HG02798 (cell line): ENCODE measurements around the gene CD96.
A peak's percentile ranks its signal among the peaks of the same experiment; 100 is the strongest.
"Not testable (repeated sequence)": the region's sequence is repeated elsewhere in the genome, so short reads cannot be mapped to it uniquely, and the experiment has no call there.

Experiments
- ATAC-seq: cut with Tn5 transposase; IDR thresholded peaks from one replicate; pipeline ENCODE4 v1.9.1; 2021; ENCODE audit warnings: mild to moderate bottlenecking; ENCODE audit not compliant: unreplicated experiment, poor library complexity

The CD96 gene

DNA sequence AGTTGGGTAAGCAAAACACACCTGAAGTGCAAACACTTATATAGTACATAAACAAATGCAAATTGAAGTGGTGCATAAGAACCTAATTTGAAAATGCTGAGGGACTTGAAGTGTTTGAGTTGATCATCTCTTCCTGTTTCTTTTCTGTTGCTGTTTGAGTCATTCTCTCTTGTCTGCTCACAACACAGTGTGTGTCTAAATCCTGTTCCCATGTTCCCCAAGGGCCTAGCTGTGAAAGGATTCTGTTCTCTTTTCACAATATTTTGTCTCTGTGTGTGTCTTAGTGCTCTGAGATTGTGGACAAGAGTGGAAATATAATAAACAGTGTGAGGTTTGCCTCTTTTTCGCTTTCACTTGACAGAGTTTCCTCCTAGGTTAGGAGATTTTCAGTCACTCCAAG, 6.1 kb downstream of the CD96 start:
- ATAC-seq, result peak; percentile 66

- ATAC-seq, result no peak
These were observed 6.8 kb downstream of the CD96 start for GRCh38 chr3:111548756-111549155.

- ATAC-seq, result not testable (repeated sequence)
These were observed 19.9 kb downstream of the CD96 start for GRCh38 chr3:111561902-111562301.

DNA sequence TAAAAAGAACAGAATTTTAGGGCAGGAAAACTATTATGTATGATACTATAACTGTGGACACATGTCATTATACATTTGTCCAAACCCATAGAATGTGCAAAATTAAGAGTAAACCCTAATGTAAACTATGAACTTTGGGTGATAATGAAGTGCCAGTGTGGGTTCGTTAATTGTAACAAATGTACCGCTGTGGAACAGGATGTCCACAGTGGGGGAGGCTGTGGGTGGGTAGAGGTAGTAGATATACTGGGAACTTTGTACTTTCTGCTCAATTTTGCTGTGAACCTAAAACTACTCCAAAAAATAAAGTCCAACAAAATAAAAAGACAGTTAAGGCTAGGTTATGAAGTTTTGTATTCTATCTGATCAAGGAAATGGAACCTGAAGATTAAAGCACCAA, 24.8 kb downstream of the CD96 start:
- no peak for ATAC-seq

- no peak for ATAC-seq
These were observed 26.4 kb downstream of the CD96 start for GRCh38 chr3:111568355-111568754.

DNA sequence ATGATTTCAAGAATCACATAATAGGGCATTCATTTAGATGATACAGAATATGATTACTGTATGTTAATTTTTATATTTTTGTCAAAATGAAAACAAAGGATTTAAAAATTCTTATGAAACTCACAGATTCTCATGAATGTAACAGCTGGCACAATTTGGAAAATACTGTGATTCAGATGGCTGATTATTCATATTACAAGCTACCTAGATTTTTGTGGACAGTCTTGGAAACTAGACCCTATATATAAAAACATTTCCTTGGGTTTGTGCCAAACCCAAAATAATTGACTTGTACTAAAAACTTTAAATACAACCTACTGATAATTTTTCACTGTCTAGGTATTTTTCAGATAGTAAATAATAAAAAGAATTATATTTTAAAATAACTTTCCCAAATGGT, 26.9 kb downstream of the CD96 start:
- ATAC-seq, result no peak

- no peak for ATAC-seq
These were observed 28.5 kb downstream of the CD96 start for GRCh38 chr3:111570404-111571030.

GRCh38 chr3:111571282-111571681, 29.3 kb downstream of the CD96 start:
- ATAC-seq, result no peak

- no peak for ATAC-seq
These were observed 30.0 kb downstream of the CD96 start for GRCh38 chr3:111571907-111572460.

DNA sequence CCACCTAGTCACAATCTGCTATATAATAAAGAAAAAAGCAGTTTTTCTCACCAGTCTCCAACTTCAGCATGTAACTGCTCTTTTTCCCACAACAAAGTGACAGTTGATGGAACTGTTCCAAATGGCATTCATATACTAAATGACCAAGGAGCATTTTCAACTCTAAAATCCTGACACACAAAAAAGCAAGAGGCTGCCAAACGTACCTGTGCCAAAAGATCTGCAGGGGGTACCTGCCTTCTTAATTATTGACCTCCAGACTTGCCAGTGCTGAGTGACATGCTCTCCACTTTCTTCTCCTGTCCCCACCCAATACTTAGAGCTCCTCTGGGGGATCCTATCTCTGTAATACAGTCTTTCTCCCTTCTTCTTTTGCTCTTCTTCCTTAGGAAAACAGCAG, 35.1 kb downstream of the CD96 start:
- ATAC-seq, result no peak

- ATAC-seq, result peak; percentile 92
These were observed 36.0 kb downstream of the CD96 start for GRCh38 chr3:111577798-111578685.

DNA sequence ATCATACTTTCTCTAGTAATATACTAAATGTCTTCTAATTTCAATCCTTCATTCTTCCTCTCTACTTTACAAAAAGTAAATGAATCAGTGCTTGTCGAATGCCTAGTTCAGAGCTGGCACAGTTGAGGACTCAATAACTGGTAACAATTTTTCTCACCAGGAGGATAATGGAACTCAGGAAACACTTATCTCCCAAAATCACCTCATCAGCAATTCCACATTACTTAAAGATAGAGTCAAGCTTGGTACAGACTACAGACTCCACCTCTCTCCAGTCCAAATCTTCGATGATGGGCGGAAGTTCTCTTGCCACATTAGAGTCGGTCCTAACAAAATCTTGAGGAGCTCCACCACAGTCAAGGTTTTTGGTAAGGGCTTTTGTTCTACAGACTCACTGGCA, 36.9 kb downstream of the CD96 start:
- no peak for ATAC-seq

DNA sequence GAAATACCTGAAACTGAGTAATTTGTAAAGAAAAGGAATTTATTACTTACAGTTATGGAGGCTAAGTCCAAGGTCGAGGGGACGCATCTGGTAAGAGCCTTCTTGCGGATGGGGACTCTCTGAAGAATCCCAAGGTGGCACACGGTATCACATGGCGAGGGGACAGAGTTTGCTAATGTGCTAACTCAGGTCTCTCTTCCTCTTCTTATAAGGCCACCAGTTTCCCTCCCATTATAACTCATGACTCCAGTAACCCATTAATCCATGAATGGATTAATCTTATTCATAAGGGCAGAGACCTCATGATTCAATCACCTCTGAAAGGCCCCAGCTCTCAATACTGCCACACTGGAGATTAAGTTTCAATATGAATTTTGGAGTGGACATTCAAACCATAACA, 37.5 kb downstream of the CD96 start:
- no peak for ATAC-seq

GRCh38 chr3:111581403-111582119, 39.6 kb downstream of the CD96 start:
- no peak for ATAC-seq

DNA sequence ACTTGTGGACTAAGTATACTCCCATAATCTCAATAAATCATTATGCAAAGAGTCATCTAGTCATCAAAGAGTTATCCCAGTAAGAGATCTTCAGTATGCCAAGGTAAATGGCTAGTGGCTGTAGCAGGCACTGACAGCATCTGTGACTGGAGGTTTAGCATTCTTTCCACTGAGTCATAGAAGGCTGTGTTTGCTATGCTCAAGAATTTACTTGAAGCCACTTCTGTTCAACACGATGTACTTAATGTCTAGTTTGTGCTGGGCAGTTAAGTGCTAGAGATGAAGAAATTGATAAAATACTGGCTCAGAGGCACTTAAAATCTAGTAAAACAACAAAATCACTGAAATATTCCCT, 40.1 kb downstream of the CD96 start:
- ATAC-seq, result no peak

- ATAC-seq, result no peak
These were observed 42.7 kb downstream of the CD96 start for GRCh38 chr3:111584744-111585143.

DNA sequence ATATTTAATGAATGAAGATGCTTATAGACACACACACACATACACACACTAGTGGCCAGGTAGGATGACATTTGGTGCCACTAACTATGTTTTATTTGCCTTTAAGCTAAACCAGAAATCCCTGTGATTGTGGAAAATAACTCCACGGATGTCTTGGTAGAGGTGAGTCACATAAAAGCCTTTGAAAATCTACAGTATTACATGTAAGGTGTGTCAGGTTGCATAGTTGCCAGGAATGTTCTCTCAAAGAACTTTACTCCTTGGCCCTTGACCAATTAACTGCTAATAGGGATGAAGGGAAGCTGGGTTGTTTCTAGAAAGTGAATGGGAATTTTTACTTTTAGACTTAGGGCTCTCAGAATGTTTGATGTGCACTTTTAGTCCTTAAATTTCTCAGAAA, 43.2 kb downstream of the CD96 start:
- ATAC-seq, result no peak

DNA sequence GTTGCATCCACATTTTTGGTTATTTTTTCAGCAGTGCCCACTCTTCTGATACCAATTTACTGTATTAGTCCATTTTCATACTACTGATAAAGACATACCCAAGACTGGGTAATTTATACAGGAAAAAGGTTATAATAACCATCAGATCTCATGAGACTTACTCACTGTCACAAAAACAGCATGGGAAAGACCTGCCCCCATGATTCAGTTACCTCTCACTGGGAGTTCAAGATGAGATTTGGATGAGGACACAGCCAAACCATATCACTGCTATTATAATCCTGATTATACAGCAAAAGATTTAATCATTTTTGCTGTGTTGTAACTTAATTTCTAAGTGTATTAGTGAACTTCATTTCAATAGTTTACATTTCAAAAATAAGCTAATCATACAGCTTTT, 46.5 kb downstream of the CD96 start:
- ATAC-seq, result no peak

DNA sequence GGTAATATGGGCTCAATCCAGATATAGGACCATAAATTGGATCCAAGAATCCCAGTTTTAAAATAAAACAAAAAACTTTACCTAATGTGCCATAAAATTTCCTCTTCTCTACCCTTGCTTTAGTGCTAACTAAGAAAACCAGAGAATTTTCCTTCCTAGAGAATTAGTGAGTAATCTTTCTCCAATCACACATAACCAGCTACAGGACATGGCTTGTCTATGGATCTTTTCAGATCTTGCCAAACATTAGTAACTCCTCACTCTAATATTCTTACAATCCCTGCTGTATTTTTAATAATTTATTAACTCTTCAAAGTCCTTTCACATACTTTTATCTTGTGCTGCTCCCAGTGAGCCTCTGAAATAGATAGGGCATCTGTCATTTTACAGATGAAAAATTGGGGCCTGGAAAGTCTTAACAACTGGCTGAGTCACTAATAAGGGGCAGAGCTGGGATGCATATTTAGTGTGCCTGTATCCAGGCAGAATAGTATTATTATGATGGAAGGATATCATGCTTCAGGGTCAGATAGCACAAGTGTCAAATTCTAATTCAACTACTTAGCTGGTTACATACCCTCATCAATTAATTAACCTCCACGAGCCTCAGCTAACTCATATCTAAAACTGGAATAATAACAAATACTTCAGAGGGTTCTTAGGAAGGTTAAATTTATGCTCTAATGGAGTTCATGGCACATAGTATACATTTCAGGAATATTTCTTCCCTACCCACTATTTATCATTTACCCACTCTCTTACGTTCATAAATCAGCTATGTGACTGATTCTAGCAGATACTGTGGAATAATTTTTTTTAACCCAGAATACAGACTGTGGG, 47.5 kb downstream of the CD96 start:
- no peak for ATAC-seq

DNA sequence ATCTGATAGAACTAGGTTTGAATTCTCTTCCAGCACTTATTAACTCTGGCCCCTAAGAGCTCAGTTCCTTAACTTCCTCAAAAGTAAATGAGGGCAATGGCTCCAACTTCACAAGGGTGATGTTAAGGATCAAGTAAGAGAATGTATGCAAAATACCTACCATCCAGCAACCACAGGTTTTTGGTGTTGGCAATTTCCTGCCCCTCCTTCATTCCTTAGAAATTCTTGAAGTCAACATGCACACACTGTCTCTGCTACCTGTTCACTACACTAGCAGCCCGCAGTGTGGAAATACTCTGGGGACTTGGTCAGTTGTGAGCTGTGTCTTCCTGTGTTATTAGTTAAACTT, 48.1 kb downstream of the CD96 start:
- ATAC-seq, result no peak
